ENCODE measurements around the gene B3GAT2.

The B3GAT2 gene

GRCh38 chr6:70900047-70900446 lies 56.8 kb downstream of the B3GAT2 start:
- DNase-seq (ENCODE audit: low read depth in 1 of 2, low spot score in 1 of 2): no peak

DNA sequence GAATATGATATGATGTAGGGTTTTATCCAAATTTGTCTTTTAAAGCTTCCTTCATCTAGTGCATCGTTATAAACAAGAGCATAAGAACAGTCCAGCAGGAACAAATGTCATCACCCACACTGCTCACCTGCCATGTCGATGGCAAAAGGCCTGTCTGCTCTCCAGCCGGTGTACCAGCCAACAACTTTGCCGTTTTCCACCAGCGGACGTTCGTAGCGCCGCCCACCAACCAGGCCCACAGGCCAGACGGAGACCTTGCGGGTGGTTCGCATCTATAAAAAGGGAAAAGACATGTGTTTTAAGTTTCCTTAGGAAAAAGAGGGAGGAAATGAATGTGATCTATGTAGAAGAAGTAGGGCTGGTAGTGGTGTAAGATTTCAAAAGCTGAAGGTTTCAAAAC lies 62.9 kb downstream of the B3GAT2 start:
- no peak for DNase-seq (ENCODE audit: low read depth in 1 of 2, low spot score in 1 of 2)

DNA sequence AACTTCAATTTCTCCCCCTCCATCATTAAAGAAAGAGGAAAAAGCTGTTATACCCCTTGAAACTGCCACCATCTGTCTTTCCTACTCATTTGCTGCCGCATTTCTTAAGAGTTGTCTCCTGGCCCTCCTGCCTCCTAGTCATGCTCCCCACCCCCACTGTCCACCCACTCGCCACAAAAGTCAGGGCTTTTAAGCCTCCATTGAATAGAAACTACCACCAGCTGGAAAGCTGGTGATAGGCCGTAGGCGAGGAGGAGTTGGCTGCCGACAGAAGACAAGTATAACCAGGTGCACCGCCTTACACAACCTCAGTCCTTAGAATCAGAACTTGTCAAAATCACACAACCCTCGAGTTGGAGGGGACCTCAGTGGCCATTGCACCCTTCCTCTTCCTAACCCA lies 67.6 kb downstream of the B3GAT2 start:
- no peak for DNase-seq (ENCODE audit: low read depth in 1 of 2, low spot score in 1 of 2)

DNA sequence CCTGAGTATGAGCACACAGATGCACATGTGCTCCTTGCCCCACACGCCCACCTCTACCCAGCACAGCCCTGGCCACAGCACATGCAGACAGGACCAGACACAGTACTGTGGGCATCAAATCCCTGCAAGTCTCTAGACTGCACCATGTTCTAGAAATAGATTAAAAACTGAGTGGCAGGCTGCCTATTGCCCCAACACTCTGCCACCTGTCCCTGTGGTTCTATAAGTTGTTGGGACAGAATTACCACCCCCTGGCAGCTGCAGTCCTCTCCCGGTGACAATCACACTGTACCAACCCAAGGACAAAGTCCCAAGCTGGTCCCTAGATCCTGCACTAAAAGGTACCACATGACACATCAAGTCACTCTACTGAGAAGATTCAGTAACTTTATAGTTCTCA lies 70.2 kb downstream of the B3GAT2 start:
- DNase-seq (ENCODE audit: low read depth in 1 of 2, low spot score in 1 of 2): no peak

DNA sequence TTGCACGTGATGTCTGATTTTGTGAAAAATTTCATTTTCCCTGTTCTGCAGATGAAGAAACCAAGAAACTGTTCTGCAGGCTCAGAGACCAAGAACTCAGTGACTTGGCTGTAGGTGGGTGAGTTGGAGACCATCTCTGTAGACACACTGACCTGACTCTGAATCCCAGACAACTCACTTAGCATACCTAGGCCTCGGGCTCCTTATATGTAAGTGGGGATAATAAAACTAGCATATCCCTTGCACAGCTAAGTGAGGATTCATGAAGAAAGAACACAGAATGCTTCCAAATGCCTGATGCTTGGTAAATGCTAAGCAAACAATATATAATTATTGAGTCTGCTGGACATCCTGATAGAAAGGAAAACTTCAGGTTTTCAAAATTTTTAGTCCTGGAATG lies 70.8 kb downstream of the B3GAT2 start:
- no peak for DNase-seq (ENCODE audit: low read depth in 1 of 2, low spot score in 1 of 2)

DNA sequence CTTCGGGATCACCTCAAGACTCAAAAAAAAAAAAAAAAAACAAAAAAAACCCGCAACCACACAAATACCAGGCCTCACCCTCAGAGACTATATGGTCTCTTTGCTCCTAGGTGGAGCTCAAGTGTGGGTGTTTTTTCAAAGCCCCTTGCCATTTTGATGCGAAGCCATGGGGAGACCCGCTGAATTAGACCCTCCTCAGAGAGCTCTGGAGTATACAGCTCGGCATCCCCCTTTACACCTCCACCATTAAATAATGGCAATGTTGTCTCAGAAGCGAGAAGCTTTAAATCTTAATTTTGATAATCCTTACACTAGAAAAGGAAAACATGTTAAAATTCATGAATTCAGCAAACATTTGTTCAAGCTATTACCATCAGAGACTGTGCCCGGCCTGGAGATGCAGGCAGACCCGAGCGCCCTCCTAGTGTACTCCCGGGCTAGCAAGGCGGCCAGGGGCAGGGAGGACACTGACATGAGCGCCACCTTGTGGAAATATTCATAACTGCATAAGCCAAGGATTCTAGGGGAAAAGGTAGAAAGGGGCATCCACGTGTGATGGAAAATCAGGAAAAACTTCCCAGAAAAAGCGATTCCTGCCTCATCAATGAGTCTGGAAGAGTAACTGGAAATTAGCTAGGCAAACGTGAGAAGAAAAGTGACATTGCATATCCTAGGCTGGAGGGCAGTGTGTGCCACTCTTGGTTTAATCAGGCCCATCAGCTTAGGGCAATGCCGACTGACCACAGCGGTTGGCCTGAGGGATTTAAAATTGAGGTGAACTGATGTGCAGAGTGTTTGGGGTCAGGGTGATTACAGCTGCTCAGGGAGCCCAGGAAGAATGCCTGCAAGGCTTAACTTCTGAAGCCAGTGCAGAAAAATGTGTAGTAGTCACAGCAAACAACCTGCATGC lies 72.5 kb downstream of the B3GAT2 start:
- peak in 1 of 2 donors; percentile 23 for DNase-seq (ENCODE audit: low read depth in 1 of 2, low spot score in 1 of 2)

- no peak for DNase-seq (ENCODE audit: low read depth in 1 of 2, low spot score in 1 of 2)
Measured at GRCh38 chr6:70879496-70879895, 77.4 kb downstream of the B3GAT2 start.

DNA sequence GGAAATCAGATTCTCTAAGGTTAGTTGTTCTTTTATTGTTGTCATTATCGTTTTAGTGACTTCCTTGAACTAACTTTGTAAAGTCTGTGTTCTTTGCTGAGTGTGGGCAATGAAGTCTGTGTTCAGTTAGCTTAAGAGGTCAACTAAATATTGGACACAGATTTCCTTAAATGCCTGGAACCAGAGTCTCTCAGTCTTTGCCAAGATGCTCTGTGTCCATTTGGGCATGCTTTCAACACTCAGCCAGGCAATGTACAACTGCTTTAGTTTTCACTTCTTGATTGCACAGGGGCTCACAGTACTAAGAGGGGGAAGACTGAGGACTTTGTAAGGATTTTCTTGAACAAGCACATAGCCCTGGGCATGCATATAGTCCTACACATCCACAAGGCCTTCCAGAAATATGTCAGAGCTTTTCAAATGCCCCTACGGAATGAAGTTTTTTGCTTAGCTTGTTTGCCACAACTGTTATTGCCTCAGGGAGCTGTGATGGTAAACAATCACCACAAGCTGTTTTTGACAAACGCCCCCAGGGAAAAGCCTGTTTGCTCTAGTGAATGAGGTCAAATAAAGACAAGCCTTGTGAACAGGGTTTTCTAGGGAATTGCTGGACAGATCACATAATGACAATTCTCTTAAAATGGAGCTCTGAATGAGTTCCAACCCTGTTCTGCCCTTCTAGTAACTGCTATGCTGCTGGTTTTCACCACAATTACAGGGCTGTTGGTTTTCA lies 82.5 kb downstream of the B3GAT2 start:
- DNase-seq (ENCODE audit: low read depth in 1 of 2, low spot score in 1 of 2): no peak

DNA sequence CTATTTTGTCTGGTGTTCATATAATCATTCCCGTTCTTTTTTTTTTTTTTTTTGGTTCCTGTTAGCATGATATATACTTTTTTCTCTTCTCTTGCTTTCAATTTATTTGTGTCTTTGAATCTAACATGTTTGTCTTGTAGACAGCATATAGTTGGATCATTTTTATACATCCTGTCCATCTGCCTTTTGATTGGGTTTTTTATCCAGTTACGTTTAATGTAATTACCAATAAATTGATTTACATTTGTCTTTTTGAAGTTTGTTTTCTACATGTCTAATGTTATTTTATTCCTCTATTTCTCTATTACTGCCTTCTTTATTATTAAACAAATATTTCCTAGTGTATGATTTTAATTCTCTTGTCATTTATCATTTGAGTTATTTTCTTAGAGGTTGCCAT lies 84.4 kb downstream of the B3GAT2 start:
- DNase-seq (ENCODE audit: low read depth in 1 of 2, low spot score in 1 of 2): no peak

GRCh38 chr6:70864401-70864800 lies 92.5 kb downstream of the B3GAT2 start:
- no peak for DNase-seq (ENCODE audit: low read depth in 1 of 2, low spot score in 1 of 2)

DNA sequence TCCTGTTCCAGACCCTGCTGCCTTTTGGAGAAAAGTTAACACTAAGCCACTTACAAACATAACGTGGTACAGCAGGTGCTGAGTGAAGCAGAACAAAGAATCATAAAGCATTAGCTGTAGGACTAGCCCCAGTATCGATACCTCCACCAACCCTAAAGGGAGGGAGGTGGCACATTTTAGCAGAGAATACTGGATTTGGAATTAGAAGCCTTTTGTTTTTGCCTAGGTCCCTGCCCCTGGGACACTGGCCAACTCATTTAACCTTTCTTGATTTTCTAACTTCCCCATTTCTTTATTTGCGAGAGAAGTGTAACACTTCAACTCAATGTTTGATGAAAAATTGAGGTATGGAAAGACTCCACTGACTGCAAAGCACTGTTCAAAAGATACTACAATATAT lies 93.5 kb downstream of the B3GAT2 start:
- no peak for DNase-seq (ENCODE audit: low read depth in 1 of 2, low spot score in 1 of 2)

GRCh38 chr6:70860920-70861319 lies 95.9 kb downstream of the B3GAT2 start:
- no peak for DNase-seq (ENCODE audit: low read depth in 1 of 2, low spot score in 1 of 2)

GRCh38 chr6:70860045-70860444 lies 96.8 kb downstream of the B3GAT2 start:
- DNase-seq (ENCODE audit: low read depth in 1 of 2, low spot score in 1 of 2): no peak

GRCh38 chr6:70857387-70858077 lies 99.3 kb downstream of the B3GAT2 start:
- DNase-seq (ENCODE audit: low read depth in 1 of 2, low spot score in 1 of 2): no peak

DNA sequence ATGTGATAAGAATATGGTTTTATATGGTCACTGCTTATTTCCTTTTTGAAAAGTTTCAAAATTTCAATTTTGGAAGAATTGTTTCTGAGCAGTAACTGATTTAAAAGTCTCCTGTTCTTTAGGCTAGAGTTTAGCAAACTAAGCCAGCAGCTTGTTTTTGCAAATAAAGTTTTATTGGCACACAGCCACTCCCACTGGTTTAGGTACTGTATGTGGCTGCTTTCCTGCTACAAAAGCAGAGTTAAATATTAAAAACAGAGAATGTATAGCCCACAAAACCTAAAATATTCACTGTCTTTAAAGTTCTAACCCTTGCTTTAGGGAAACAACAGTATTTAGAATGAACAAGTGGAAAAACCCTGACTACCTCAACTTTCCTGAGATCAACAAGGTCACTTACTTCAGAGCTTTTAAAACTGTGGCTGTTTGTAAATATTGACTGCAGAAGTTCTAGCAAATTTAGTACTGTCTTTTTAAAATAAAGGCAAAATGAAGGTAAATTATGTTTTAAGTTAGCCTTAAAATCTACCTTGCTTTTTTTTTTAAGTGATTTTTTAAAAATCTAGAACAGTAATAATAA lies 104.1 kb downstream of the B3GAT2 start:
- no peak for DNase-seq (ENCODE audit: low read depth in 1 of 2, low spot score in 1 of 2)

DNA sequence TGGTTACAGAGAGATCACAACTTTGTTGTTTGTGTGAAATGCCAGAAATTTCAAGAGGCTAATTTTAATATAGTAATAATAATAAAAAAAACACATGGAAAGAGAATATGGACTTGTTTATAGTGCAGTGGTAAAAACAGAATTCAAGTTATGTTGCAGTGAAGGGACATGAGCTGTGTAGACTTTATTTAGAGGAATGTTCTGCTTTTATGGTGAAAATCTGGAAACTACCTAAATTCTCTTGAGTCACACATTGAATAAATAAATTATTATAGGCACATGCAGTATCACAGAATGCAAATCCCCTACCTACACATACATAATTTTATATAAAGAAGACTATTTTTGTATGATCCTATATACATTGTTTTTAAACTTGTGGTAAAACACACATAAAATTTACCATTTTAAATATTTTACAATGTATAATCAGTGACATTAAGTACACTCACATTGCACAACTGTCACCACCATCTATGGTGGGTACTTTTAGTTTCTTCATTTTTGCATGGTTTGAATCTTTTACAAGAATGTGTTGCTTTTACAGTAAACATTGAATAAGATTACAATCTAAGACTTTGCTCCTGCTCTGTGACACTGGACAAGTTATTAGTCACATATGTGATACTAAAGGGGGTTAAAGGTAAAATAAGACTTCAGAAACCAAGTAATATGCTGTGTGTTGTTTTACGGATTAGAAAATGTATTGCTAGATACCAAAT lies 107.4 kb downstream of the B3GAT2 start:
- DNase-seq (ENCODE audit: low read depth in 1 of 2, low spot score in 1 of 2): no peak

- DNase-seq (ENCODE audit: low read depth in 1 of 2, low spot score in 1 of 2): no peak
Measured at GRCh38 chr6:70847106-70848084, 109.5 kb downstream of the B3GAT2 start.

GRCh38 chr6:70846207-70846835 lies 110.5 kb downstream of the B3GAT2 start:
- DNase-seq (ENCODE audit: low read depth in 1 of 2, low spot score in 1 of 2): no peak

GRCh38 chr6:70844301-70844700 lies 112.6 kb downstream of the B3GAT2 start:
- no peak for DNase-seq (ENCODE audit: low read depth in 1 of 2, low spot score in 1 of 2)
